Hindlimb muscle (tissue), 1 donor: ENCODE data around the gene KRT5. TPM values are rescaled to one million over a fixed set of nuclear protein-coding genes. Genes with fewer than 3 reads are reported as not detected.

Experiments used
- DNase-seq: peaks from one replicate; pipeline ENCODE4 v3.0.0-alpha.2; 2013
- polyA plus RNA-seq: library from polyadenylated mRNA; unstranded; fragments of 120-200 nt; gene quantifications from one replicate; pipeline ENCODE4 v1.2.1, GENCODE V29; 2013; ENCODE audit not compliant: insufficient read length

The KRT5 gene
- 12.2 TPM for polyA plus RNA-seq

GRCh38 chr12:52519826-52520662 is at the start of gene KRT5:
TSS of gene KRT5 (minus strand) at chr12:52520394. CDS start at chr12:52520296, 98 bp downstream.
- DNase-seq, result no peak

- DNase-seq, result no peak
Observed at GRCh38 chr12:52568111-52568510, 47.9 kb upstream of the KRT5 start.

GRCh38 chr12:52566847-52567291 is 46.7 kb upstream of the KRT5 start:
- DNase-seq, result no peak

GRCh38 chr12:52564582-52564981 is 44.4 kb upstream of the KRT5 start:
- no peak for DNase-seq

- DNase-seq, result no peak
Observed at GRCh38 chr12:52561880-52562449, 41.8 kb upstream of the KRT5 start.

- DNase-seq, result no peak
Observed at GRCh38 chr12:52559979-52560378, 39.8 kb upstream of the KRT5 start.

GRCh38 chr12:52558781-52559445 is 38.7 kb upstream of the KRT5 start:
- no peak for DNase-seq

- no peak for DNase-seq
Observed at GRCh38 chr12:52557476-52557875, 37.3 kb upstream of the KRT5 start.

- DNase-seq, result no peak
Observed at GRCh38 chr12:52555577-52555976, 35.4 kb upstream of the KRT5 start.

GRCh38 chr12:52552681-52553195 is 32.5 kb upstream of the KRT5 start, which contains the start of gene KRT71:
TSS of gene KRT71 (minus strand) at chr12:52553145. CDS start at chr12:52553077, 68 bp downstream.
- no peak for DNase-seq

- DNase-seq, result no peak
Observed at GRCh38 chr12:52552055-52552454, 31.9 kb upstream of the KRT5 start.

- no peak for DNase-seq
Observed at GRCh38 chr12:52551216-52551865, 31.1 kb upstream of the KRT5 start.

- no peak for DNase-seq
Observed at GRCh38 chr12:52546126-52546525, 25.9 kb upstream of the KRT5 start.

- no peak for DNase-seq
Observed at GRCh38 chr12:52543985-52544883, 24.0 kb upstream of the KRT5 start.

GRCh38 chr12:52542785-52543318 is 22.7 kb upstream of the KRT5 start:
- no peak for DNase-seq

- DNase-seq, result no peak
Observed at GRCh38 chr12:52542157-52542556, 22.0 kb upstream of the KRT5 start.

GRCh38 chr12:52541709-52542108 is 21.5 kb upstream of the KRT5 start:
- DNase-seq, result no peak

- no peak for DNase-seq
Observed at GRCh38 chr12:52540531-52540930, 20.3 kb upstream of the KRT5 start.

- DNase-seq, result no peak
Observed at GRCh38 chr12:52539821-52540173, 19.6 kb upstream of the KRT5 start.

- DNase-seq, result peak; percentile 40
Observed at GRCh38 chr12:52539083-52539820, 19.1 kb upstream of the KRT5 start.

- DNase-seq, result no peak
Observed at GRCh38 chr12:52537101-52537500, 16.9 kb upstream of the KRT5 start.
